Measurements from ENCODE around the gene DERA. TPM values are rescaled to one million over a fixed set of nuclear protein-coding genes. Genes with fewer than 3 reads are reported as not detected.

Gene DERA
- total and polyA plus RNA-seq, 2 of the 13 experiments (the other 11 are each of a cell fraction or from before 2014, with no cell fraction given): 24.0 to 51.3 TPM

- TF ChIP-seq KIAA2018 (CRISPR knock-in tag; IDR thresholded peaks at IDR 0.05; ENCODE audit: borderline replicate concordance): no peak
- TF ChIP-seq KLF6 (CRISPR knock-in tag; IDR thresholded peaks at IDR 0.05): no peak; the same call in 1 of the 2 replicates
- no peak for TF ChIP-seq SNAPC4 (CRISPR knock-in tag; IDR thresholded peaks at IDR 0.05)
- no peak for TF ChIP-seq ELK4 (CRISPR knock-in tag; IDR thresholded peaks at IDR 0.05; ENCODE audit: borderline replicate concordance)
- no peak for TF ChIP-seq KAT2B (IDR thresholded peaks at IDR 0.05; ENCODE audit: borderline replicate concordance, low read depth, low read length)
- no peak for TF ChIP-seq THAP9 (CRISPR knock-in tag; IDR thresholded peaks at IDR 0.05; ENCODE audit: borderline replicate concordance)
- TF ChIP-seq ZZZ3 (CRISPR knock-in tag; IDR thresholded peaks at IDR 0.05; ENCODE audit: borderline replicate concordance): no peak
Observed at GRCh38 chr12:15910864-15911721, at the start of gene DERA (continued).

Measured in HepG2 (cell line).